H9 (cell line): Measurements from ENCODE around the gene IRS2. TPM values are rescaled to one million over a fixed set of nuclear protein-coding genes. Genes with fewer than 3 reads are reported as not detected.

ENCODE experiments used
- DNase-seq: peaks from one replicate; pipeline ENCODE4 v3.0.0-alpha.2; 2017
- H2AFZ ChIP-seq: one replicate; pipeline ENCODE4 v1.6.1; 2013; ENCODE audit warnings: mild to moderate bottlenecking, low read length, control low read depth, moderate library complexity
- H2AK5ac ChIP-seq: 2 replicates; pipeline ENCODE4 v1.6.1; 2013; ENCODE audit warnings: low read length, control low read depth, mixed read lengths; ENCODE audit not compliant: insufficient read length
- H2BK120ac ChIP-seq: one replicate; pipeline ENCODE4 v1.6.1; 2013; ENCODE audit warnings: low read depth, mild to moderate bottlenecking, low read length, control low read depth, inconsistent platforms; ENCODE audit not compliant: poor library complexity, severe bottlenecking
- H2BK12ac ChIP-seq: 2 replicates; pipeline ENCODE4 v1.6.1; 2013; ENCODE audit warnings: low read length, control low read depth, mixed read lengths, low read depth; ENCODE audit not compliant: insufficient read length
- H2BK15ac ChIP-seq: 2 replicates; pipeline ENCODE4 v1.6.1; 2013; ENCODE audit warnings: low read depth, low read length, control low read depth
- H2BK20ac ChIP-seq: one replicate; pipeline ENCODE4 v1.6.1; 2013; ENCODE audit warnings: low read depth, mild to moderate bottlenecking, low read length, control low read depth, inconsistent platforms; ENCODE audit not compliant: poor library complexity, severe bottlenecking
- H2BK5ac ChIP-seq: 2 replicates; pipeline ENCODE4 v1.6.1; 2013; ENCODE audit warnings: low read length, control low read depth, mixed read lengths; ENCODE audit not compliant: insufficient read length
- H3K14ac ChIP-seq: 2 replicates; pipeline ENCODE4 v1.6.1; 2013; ENCODE audit warnings: low read length, control low read depth; ENCODE audit not compliant: insufficient read depth
- H3K18ac ChIP-seq: 2 replicates; pipeline ENCODE4 v1.6.1; 2013; ENCODE audit warnings: low read depth, mild to moderate bottlenecking, mixed read lengths, low read length, control low read depth; ENCODE audit not compliant: insufficient read length
- H3K23ac ChIP-seq: 2 replicates; pipeline ENCODE4 v1.6.1; 2013; ENCODE audit warnings: low read length, control low read depth, mixed read lengths, low read depth; ENCODE audit not compliant: insufficient read length
- H3K23me2 ChIP-seq: 2 replicates; pipeline ENCODE4 v1.6.1; 2013; ENCODE audit warnings: low read depth, mild to moderate bottlenecking, mixed read lengths, low read length, control low read depth; ENCODE audit not compliant: insufficient read length, poor library complexity, severe bottlenecking
- H3K27ac ChIP-seq: 2 replicates; pipeline ENCODE4 v1.5.1; 2013; ENCODE audit warnings: low read length, control low read depth, mixed read lengths, low read depth; ENCODE audit not compliant: insufficient read length
- H3K27me3 ChIP-seq: 2 replicates; pipeline ENCODE4 v1.6.1; 2013; ENCODE audit warnings: low read length, control low read depth, inconsistent platforms; ENCODE audit not compliant: insufficient read depth
- H3K4ac ChIP-seq: 2 replicates; pipeline ENCODE4 v1.6.1; 2013; ENCODE audit warnings: low read depth, mild to moderate bottlenecking, control low read depth, inconsistent platforms, low read length, moderate library complexity
- H3K4me1 ChIP-seq: 2 replicates; pipeline ENCODE4 v1.6.1; 2013; ENCODE audit warnings: low read length, control low read depth, inconsistent platforms; ENCODE audit not compliant: insufficient read depth
- H3K4me2 ChIP-seq: 2 replicates; pipeline ENCODE4 v1.6.1; 2013; ENCODE audit warnings: low read length, control low read depth, mixed read lengths; ENCODE audit not compliant: insufficient read length, insufficient read depth
- H3K56ac ChIP-seq: 2 replicates; pipeline ENCODE4 v1.6.1; 2013; ENCODE audit warnings: low read depth, mild to moderate bottlenecking, mixed read lengths, low read length, control low read depth; ENCODE audit not compliant: insufficient read length
- H3K79me1 ChIP-seq: 2 replicates; pipeline ENCODE4 v1.6.1; 2013; ENCODE audit warnings: low read depth, mild to moderate bottlenecking, moderate library complexity, low read length, control low read depth, inconsistent platforms; ENCODE audit not compliant: insufficient read depth, poor library complexity, severe bottlenecking
- H3K79me2 ChIP-seq: 2 replicates; pipeline ENCODE4 v1.6.1; 2013; ENCODE audit warnings: low read length, control low read depth, inconsistent platforms; ENCODE audit not compliant: insufficient read depth
- H3K9ac ChIP-seq: 2 replicates; pipeline ENCODE4 v1.6.1; 2013; ENCODE audit warnings: low read length, control low read depth, mixed read lengths; ENCODE audit not compliant: insufficient read length; ENCODE audit errors: extremely low read depth
- H3K9me3 ChIP-seq: one replicate; pipeline ENCODE4 v1.6.1; 2013; ENCODE audit warnings: low read depth, low read length, inconsistent platforms; ENCODE audit not compliant: control insufficient read depth
- H3T11ph ChIP-seq: one replicate; pipeline ENCODE4 v1.6.1; 2013; ENCODE audit warnings: mild to moderate bottlenecking, low read length, control low read depth, inconsistent platforms
- H4K20me1 ChIP-seq: one replicate; pipeline ENCODE4 v1.6.1; 2013; ENCODE audit not compliant: control insufficient read depth, insufficient read length, insufficient read depth
- H4K5ac ChIP-seq: 2 replicates; pipeline ENCODE4 v1.6.1; 2013; ENCODE audit warnings: low read depth, mild to moderate bottlenecking, mixed read lengths, low read length, control low read depth; ENCODE audit not compliant: insufficient read length
- H4K8ac ChIP-seq: replicated peaks from 2 replicates; pipeline ENCODE4 v1.6.1; 2013; ENCODE audit warnings: low read length, control low read depth, mixed read lengths, low read depth; ENCODE audit not compliant: insufficient read length
- H4K91ac ChIP-seq: 2 replicates; pipeline ENCODE4 v1.6.1; 2013; ENCODE audit warnings: low read depth, mild to moderate bottlenecking, moderate library complexity, mixed read lengths, low read length, control low read depth; ENCODE audit not compliant: insufficient read length
- H3K27ac Mint-ChIP-seq, 3 experiments: 2 replicates in 2 of 3; 3 replicates in 1 of 3; pipeline ENCODE4 v1.8.0; 2020 to 2021; ENCODE audit warnings: mixed read lengths in 3 of 3, mild to moderate bottlenecking in 1 of 3, moderate library complexity in 1 of 3
- H3K27me3 Mint-ChIP-seq: 2 replicates; pipeline ENCODE4 v1.8.0; 2021; ENCODE audit warnings: low read depth, mild to moderate bottlenecking, moderate library complexity, mixed read lengths
- H3K36me3 Mint-ChIP-seq, 3 experiments: 2 replicates in 2 of 3; 3 replicates in 1 of 3; pipeline ENCODE4 v1.8.0; 2020 to 2021; ENCODE audit warnings: low read depth in 3 of 3, mixed read lengths in 3 of 3; ENCODE audit not compliant: insufficient read depth in 1 of 3
- H3K4me1 Mint-ChIP-seq, 2 experiments: 2 replicates each; pipeline ENCODE4 v1.8.0; 2020; ENCODE audit warnings: mixed read lengths in 2 of 2
- H3K4me3 Mint-ChIP-seq, 2 experiments: 2 replicates in 1 of 2; 3 replicates in 1 of 2; pipeline ENCODE4 v1.8.0; 2020 to 2021; ENCODE audit warnings: mild to moderate bottlenecking in 2 of 2, mixed read lengths in 2 of 2, moderate library complexity in 1 of 2
- H3K9me3 Mint-ChIP-seq, 2 experiments: 2 replicates in 1 of 2; 3 replicates in 1 of 2; pipeline ENCODE4 v1.8.0; 2020; ENCODE audit warnings: mild to moderate bottlenecking in 2 of 2, mixed read lengths in 2 of 2, moderate library complexity in 1 of 2
- WGBS: extraction: QIAGEN DNeasy Blood & Tissue Kit; methylation state at CpG from one replicate; pipeline ENCODE4 v1.1.7; 2013; ENCODE audit warnings: missing lambda C conversion rate, low lambda C conversion rate, mixed read lengths; ENCODE audit not compliant: insufficient read length; ENCODE audit errors: extremely low coverage; 5-methylcytosine and 5-hydroxymethylcytosine counted together
- total RNA-seq: library from RNA; stranded (reverse); gene quantifications from 2 replicates; pipeline ENCODE4 v1.2.1, GENCODE V29; 2021
- TF ChIP-seq, protein P1 (sequence below): fragments of 200-600 bp; sonication (generic); conservative IDR thresholded peaks from 3 replicates; pipeline ENCODE4 v1.8.0; 2021; ENCODE audit warnings: antibody characterized with exemption, mild to moderate bottlenecking

IRS2 gene
- total RNA-seq, 1 experiment from 2014 or later, result 10.1 TPM

- no peaks in the 10 kb centered on the region for H3K9me3 ChIP-seq
- whole genome bisulfite sequencing, result no CpG with 5 or more reads among the region's 19 CpGs
- no peak for DNase-seq
- Mint-ChIP-seq H3K27me3 (peaks cover 2% of the 10 kb centered on the region), H3K27ac (no peak overlapping the region), H3K9me3 (no peaks in the 10 kb centered on the region), H3K36me3 (peaks cover 0 to 1% (median 0%) of the 10 kb centered on the region in 3 experiments; a peak in 1 of 7 replicates), H3K4me3 (no peak overlapping the region), H3K4me1 (peaks cover 2 to 3% of the 10 kb centered on the region in 2 experiments)
- no peak overlapping the region for H3K23ac ChIP-seq
- H3T11ph ChIP-seq, result no peak overlapping the region
- H2BK15ac ChIP-seq, result no peak overlapping the region
- no peaks in the 10 kb centered on the region for H3K27me3 ChIP-seq
- no peak overlapping the region for H2BK12ac ChIP-seq
- no peak overlapping the region for H3K18ac ChIP-seq
- TF ChIP-seq, protein P1, sequence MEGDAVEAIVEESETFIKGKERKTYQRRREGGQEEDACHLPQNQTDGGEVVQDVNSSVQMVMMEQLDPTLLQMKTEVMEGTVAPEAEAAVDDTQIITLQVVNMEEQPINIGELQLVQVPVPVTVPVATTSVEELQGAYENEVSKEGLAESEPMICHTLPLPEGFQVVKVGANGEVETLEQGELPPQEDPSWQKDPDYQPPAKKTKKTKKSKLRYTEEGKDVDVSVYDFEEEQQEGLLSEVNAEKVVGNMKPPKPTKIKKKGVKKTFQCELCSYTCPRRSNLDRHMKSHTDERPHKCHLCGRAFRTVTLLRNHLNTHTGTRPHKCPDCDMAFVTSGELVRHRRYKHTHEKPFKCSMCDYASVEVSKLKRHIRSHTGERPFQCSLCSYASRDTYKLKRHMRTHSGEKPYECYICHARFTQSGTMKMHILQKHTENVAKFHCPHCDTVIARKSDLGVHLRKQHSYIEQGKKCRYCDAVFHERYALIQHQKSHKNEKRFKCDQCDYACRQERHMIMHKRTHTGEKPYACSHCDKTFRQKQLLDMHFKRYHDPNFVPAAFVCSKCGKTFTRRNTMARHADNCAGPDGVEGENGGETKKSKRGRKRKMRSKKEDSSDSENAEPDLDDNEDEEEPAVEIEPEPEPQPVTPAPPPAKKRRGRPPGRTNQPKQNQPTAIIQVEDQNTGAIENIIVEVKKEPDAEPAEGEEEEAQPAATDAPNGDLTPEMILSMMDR, result no peak
- no peaks in the 10 kb centered on the region for H3K23me2 ChIP-seq
- no peak overlapping the region for H3K14ac ChIP-seq
- H2AFZ ChIP-seq, result no peak overlapping the region
- no peak overlapping the region for H2AK5ac ChIP-seq
- no peak overlapping the region for H3K9ac ChIP-seq
- H4K91ac ChIP-seq, result no peak overlapping the region
- H2BK120ac ChIP-seq, result no peak overlapping the region
- H2BK20ac ChIP-seq, result no peak overlapping the region
- H4K5ac ChIP-seq, result no peak overlapping the region
- H3K56ac ChIP-seq, result no peak overlapping the region
- no peaks in the 10 kb centered on the region for H3K79me1 ChIP-seq
- H2BK5ac ChIP-seq, result no peak overlapping the region
- no peak overlapping the region for H3K27ac ChIP-seq
- no peak overlapping the region for H3K4me2 ChIP-seq
- no peaks in the 10 kb centered on the region for H3K79me2 ChIP-seq
- H3K4me1 ChIP-seq, result no peaks in the 10 kb centered on the region
- H4K8ac ChIP-seq, result no peak overlapping the region
- no peaks in the 10 kb centered on the region for H4K20me1 ChIP-seq
- H3K4ac ChIP-seq, result no peak overlapping the region
These were observed 24.6 kb upstream of the IRS2 start for GRCh38 chr13:109810761-109811510.
